Neural progenitor cell (in vitro differentiated cells): ENCODE measurements around the gene CLEC10A.

Experiments used
- EZH2 ChIP-seq: fragments of 200-600 bp; sonication (generic); IDR thresholded peaks from 2 replicates; pipeline ENCODE4 v1.6.1; 2017; ENCODE audit warnings: antibody characterized with exemption, mild to moderate bottlenecking, moderate library complexity
- EZH2phosphoT487 ChIP-seq: fragments of 200-600 bp; sonication (generic); IDR thresholded peaks from 2 replicates; pipeline ENCODE4 v1.6.1; 2017; ENCODE audit warnings: antibody characterized with exemption
- TF ChIP-seq, protein P1 (sequence below): fragments of 200-600 bp; sonication (generic); IDR thresholded peaks from 2 replicates; pipeline ENCODE4 v1.5.1; 2017; ENCODE audit warnings: antibody characterized with exemption, mild to moderate bottlenecking

DNA sequence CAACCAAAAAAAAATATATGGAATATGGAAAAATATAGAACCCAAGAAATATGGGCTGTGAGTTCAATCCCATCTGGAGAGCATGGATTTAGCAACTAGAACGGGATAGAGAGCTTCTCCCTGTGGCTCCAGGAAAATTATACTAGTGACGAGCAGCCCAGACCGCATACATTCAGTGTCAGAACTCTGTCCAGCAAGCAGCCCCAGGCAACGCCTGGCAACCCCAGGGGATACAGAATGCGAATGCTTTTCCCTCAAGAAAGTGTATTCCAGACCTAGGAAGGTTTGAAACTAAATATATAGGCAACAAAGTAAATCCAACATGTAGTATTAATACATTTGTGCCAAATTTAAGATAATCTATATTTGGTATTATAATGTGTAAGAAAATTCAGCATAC is 48.1 kb upstream of the CLEC10A start:
- TF ChIP-seq EZH2 (no peak), EZH2phosphoT487 (no peak)
- TF ChIP-seq, protein P1, sequence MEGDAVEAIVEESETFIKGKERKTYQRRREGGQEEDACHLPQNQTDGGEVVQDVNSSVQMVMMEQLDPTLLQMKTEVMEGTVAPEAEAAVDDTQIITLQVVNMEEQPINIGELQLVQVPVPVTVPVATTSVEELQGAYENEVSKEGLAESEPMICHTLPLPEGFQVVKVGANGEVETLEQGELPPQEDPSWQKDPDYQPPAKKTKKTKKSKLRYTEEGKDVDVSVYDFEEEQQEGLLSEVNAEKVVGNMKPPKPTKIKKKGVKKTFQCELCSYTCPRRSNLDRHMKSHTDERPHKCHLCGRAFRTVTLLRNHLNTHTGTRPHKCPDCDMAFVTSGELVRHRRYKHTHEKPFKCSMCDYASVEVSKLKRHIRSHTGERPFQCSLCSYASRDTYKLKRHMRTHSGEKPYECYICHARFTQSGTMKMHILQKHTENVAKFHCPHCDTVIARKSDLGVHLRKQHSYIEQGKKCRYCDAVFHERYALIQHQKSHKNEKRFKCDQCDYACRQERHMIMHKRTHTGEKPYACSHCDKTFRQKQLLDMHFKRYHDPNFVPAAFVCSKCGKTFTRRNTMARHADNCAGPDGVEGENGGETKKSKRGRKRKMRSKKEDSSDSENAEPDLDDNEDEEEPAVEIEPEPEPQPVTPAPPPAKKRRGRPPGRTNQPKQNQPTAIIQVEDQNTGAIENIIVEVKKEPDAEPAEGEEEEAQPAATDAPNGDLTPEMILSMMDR, result no peak
